HL-60 (cell line): ENCODE results near the gene TNFRSF1B.

Experiments
- GABPA ChIP-seq: IDR thresholded peaks from 2 replicates; pipeline ENCODE4 v1.6.1; 2012; ENCODE audit warnings: low read depth
- TF ChIP-seq, protein P1 (sequence below): IDR thresholded peaks from one replicate; pipeline ENCODE4 v1.5.1; 2011; ENCODE audit warnings: low read length, control low read depth, inconsistent platforms; ENCODE audit not compliant: insufficient read depth

DNA sequence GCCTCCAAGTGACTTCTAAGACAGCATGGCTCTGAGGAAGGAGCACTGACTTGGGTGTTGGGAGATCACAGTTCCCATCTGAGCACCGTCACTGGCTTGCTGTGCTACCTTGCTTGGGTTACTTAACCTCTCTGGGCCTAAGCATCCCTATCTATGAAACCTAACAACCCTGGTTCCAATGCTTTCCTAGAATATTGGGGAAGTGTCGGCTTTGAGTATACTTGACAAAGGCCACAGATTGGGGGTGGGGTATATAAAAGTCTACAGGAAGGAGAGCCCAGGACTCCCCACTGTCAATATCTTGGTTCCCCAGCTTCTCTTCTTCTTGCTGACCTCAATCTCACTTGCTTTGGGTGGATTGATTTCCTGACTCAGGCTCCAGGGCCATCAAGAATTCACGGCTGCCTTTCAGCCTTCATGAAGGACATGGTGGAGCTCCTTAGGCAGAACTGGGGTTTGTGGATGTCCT is 6.3 kb downstream of the TNFRSF1B start:
- TF ChIP-seq, protein P1, sequence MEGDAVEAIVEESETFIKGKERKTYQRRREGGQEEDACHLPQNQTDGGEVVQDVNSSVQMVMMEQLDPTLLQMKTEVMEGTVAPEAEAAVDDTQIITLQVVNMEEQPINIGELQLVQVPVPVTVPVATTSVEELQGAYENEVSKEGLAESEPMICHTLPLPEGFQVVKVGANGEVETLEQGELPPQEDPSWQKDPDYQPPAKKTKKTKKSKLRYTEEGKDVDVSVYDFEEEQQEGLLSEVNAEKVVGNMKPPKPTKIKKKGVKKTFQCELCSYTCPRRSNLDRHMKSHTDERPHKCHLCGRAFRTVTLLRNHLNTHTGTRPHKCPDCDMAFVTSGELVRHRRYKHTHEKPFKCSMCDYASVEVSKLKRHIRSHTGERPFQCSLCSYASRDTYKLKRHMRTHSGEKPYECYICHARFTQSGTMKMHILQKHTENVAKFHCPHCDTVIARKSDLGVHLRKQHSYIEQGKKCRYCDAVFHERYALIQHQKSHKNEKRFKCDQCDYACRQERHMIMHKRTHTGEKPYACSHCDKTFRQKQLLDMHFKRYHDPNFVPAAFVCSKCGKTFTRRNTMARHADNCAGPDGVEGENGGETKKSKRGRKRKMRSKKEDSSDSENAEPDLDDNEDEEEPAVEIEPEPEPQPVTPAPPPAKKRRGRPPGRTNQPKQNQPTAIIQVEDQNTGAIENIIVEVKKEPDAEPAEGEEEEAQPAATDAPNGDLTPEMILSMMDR, result no peak
- TF ChIP-seq GABPA, result no peak
